ENCODE measurements around the gene RINT1.

- peak; percentile 48; the same call in 1 of the 2 replicates for TF ChIP-seq RCOR1 (IDR thresholded peaks at IDR 0.05; ENCODE audit: low read length)
- no peak for TF ChIP-seq POLR2AphosphoS5 (IDR thresholded peaks at IDR 0.05; ENCODE audit: low read depth, low read length)
- TF ChIP-seq, protein P1, sequence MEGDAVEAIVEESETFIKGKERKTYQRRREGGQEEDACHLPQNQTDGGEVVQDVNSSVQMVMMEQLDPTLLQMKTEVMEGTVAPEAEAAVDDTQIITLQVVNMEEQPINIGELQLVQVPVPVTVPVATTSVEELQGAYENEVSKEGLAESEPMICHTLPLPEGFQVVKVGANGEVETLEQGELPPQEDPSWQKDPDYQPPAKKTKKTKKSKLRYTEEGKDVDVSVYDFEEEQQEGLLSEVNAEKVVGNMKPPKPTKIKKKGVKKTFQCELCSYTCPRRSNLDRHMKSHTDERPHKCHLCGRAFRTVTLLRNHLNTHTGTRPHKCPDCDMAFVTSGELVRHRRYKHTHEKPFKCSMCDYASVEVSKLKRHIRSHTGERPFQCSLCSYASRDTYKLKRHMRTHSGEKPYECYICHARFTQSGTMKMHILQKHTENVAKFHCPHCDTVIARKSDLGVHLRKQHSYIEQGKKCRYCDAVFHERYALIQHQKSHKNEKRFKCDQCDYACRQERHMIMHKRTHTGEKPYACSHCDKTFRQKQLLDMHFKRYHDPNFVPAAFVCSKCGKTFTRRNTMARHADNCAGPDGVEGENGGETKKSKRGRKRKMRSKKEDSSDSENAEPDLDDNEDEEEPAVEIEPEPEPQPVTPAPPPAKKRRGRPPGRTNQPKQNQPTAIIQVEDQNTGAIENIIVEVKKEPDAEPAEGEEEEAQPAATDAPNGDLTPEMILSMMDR (IDR thresholded peaks at IDR 0.05), result peak; percentile 95
- TF ChIP-seq EP300 (IDR thresholded peaks at IDR 0.05; ENCODE audit: borderline replicate concordance in 1 of 2, low read depth in 1 of 2, low read length in 1 of 2), result no peak
- TF ChIP-seq TAF1 (IDR thresholded peaks at IDR 0.05; ENCODE audit: borderline replicate concordance, low read depth, low read length), result no peak
- TF ChIP-seq JUND (IDR thresholded peaks at IDR 0.05), result peak; percentile 11; the same call in 1 of the 2 replicates
- TF ChIP-seq EZH2phosphoT487 (IDR thresholded peaks at IDR 0.05; ENCODE audit: borderline replicate concordance, low read depth), result no peak
- TF ChIP-seq NRF1 (IDR thresholded peaks at IDR 0.05; ENCODE audit: low read depth, low read length), result no peak
- peak; percentile 89 for TF ChIP-seq SMC3 (IDR thresholded peaks at IDR 0.05; ENCODE audit: low read depth, low read length)
- 0 out of 2 replicates have a peak, but pooled peaks have one; percentile 2 for TF ChIP-seq FOSL2 (IDR thresholded peaks at IDR 0.05; ENCODE audit: borderline replicate concordance, low read depth)
- no peak for TF ChIP-seq GABPA (IDR thresholded peaks at IDR 0.05; ENCODE audit: low read depth)
Observed at GRCh38 chr7:105589356-105590077, 57.5 kb downstream of the RINT1 start.
